ENCODE data around the gene HLF.

DNA sequence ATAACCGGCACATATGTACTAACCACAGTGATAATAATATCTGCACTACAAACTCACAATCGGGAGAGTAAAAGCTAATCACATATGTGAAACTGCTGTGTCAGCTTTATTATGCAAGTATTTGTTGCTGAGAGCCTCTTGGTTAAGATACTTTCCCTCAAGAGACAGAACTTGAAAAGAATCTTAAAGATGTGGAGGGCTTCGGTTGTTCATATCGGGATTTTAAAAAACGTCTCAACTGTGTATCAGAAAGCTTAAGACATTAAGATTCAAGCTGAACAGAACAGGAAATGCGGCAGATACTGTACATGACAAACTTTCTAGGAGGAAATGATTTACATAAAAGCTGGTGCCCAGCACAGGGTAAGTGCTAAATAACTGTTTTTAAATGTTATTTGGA lies 27.5 kb upstream of the HLF start:
- no peak for TF ChIP-seq POLR2AphosphoS5 (IDR thresholded peaks at IDR 0.05)
- TF ChIP-seq POLR2A (IDR thresholded peaks at IDR 0.05) = no peak
- TF ChIP-seq, protein P1, sequence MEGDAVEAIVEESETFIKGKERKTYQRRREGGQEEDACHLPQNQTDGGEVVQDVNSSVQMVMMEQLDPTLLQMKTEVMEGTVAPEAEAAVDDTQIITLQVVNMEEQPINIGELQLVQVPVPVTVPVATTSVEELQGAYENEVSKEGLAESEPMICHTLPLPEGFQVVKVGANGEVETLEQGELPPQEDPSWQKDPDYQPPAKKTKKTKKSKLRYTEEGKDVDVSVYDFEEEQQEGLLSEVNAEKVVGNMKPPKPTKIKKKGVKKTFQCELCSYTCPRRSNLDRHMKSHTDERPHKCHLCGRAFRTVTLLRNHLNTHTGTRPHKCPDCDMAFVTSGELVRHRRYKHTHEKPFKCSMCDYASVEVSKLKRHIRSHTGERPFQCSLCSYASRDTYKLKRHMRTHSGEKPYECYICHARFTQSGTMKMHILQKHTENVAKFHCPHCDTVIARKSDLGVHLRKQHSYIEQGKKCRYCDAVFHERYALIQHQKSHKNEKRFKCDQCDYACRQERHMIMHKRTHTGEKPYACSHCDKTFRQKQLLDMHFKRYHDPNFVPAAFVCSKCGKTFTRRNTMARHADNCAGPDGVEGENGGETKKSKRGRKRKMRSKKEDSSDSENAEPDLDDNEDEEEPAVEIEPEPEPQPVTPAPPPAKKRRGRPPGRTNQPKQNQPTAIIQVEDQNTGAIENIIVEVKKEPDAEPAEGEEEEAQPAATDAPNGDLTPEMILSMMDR (IDR thresholded peaks at IDR 0.05) = no peak
- no peak for TF ChIP-seq EP300 (IDR thresholded peaks at IDR 0.05)
